GM18861 (cell line): Measurements from ENCODE around the gene CTRB2.
"Not testable (repeated sequence)": the region's sequence is repeated elsewhere in the genome, so short reads cannot be mapped to it uniquely, and the experiment has no call there.

Source experiments
- ATAC-seq: cut with Tn5 transposase; IDR thresholded peaks from one replicate; pipeline ENCODE4 v1.9.1; 2021; ENCODE audit not compliant: unreplicated experiment

Gene CTRB2

DNA sequence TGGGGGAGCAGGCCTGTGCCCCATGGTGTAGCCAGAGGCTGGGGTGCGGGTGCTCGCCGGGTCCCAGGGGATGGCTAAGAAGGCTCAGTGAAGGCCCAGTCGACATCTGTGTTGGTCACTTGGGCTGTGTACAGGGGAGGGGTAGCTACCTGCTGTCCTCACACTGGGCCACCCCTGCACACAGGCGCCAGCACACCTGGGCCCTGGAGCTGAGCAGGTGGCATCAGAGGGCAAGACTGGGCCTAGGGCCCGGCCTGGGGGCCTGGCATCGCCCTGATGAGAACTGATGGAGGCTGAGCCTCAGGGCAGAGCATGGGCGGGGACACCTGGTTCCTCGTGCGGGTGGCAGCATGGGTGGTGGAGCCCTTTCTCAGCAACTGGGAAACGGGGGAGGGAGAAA, 870 bp upstream of the CTRB2 start:
- no peak for ATAC-seq

DNA sequence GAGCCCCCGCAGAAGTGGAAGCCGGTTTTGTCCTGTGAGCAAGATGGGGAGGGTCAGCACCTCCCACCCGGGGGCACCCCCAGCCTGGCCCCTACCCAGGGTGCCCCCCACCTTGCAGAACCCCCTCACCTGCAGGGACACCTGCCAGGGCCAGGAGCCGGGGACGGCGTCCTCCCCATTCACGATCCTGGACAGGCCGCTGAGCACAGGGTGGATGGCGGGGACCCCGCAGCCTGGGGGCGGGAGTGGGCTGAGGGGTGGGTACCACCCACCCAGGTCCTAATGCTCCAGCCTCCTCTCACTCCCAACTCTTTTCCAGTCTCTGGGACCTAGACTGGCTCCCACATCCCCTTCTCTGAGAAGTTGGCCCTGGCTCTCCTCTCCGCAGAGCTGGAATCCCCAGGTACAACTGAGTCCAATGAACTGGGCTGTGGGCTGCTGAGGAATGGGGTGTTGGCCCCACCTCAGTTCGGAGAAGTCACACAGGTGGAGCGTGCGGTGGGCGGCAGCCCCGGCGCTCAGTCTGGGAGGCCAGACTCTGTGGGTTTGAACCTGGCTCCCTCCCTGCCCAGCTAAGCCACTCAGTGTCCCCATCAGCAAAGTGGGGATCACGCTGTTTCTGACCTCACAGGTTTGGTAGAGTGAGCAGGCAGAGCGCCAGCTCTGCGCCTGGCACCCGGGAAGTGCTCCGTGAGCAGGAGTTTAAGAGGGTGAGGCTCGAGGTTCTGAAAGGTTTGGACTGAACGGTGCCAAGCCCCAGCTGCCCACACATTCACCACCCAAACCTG, 806 bp downstream of the CTRB2 start:
- not testable (repeated sequence) for ATAC-seq

DNA sequence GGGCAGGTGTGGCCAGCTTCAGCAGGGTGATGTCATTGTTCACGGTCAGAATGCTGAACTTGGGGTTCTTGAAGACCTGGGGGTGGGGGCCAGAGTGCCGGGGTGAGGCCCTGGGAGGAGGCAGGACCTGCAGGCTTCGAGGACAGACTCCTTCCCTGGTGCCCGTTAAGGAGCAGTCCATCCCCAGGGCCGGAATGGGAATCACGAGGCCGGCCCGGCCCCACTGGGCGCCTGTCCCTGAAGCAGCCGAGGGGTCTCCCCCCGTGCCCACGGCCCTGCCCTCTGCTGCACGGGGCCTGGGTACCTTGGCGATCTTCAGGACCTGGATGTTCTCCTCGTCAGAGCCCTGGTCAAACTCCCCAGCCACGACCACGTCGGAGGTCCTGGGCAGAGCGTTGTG, 1.5 kb downstream of the CTRB2 start:
- ATAC-seq = not testable (repeated sequence)

- ATAC-seq = not testable (repeated sequence)
Observed at GRCh38 chr16:75204905-75205304, 2.1 kb downstream of the CTRB2 start.

- no peak for ATAC-seq
Observed at GRCh38 chr16:75204410-75204758, 2.6 kb downstream of the CTRB2 start.

DNA sequence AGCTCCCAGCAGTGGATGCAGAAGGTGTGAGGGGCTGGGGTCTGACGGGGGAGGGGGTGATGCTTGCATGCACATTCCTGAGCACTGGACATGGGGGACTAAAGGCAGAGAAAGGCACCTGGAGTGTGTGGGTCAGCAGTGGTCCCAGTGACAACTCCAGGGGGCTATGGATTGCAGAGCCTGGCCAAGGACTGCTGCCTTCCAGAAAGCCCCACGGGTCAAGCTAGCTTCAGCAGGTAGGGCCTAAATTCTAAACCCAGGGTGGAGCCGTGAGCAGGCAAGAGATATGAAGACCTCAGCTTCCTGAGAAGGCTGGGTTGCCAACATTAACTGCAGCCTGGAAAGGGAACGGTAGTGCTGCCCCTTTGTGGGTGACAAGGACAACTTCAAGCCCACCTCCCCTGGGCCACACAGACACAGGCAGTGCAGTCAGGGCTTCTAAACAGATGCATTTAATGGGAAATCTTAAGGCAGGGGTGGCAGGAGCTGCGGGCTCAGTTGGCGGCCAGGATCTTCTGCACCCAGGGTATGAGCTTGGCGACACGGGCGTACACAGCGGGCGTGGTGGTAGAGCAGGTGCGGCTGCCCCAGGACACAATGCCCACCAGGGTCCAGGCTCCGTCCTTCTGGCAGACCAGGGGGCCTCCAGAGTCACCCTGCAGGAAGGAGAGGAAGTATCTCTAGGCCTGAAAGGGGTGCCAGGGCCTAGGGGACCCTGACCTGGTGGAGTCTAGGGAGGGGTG, 3.1 kb downstream of the CTRB2 start:
- ATAC-seq = no peak

DNA sequence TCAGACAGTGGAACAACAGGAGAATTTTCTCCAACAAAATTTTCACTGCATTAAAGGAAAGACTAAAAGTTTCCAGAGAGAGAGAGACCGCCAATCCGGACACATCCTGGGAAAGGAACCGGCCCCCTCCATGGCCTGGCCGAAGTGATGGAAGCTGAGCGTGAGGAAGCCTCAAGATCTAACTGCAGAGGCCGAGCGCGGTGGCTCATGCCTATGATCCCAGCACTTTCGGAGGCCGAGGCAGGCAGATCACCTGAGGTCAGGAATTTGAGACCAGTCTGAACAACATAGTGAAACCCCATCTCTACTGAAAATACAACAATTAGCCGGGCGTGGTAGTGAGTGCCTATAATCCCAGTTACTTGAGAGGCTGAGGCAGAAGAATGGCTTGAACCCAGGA, 3.9 kb downstream of the CTRB2 start:
- ATAC-seq = no peak

- ATAC-seq = no peak
Observed at GRCh38 chr16:75202069-75202590, 4.8 kb downstream of the CTRB2 start.

DNA sequence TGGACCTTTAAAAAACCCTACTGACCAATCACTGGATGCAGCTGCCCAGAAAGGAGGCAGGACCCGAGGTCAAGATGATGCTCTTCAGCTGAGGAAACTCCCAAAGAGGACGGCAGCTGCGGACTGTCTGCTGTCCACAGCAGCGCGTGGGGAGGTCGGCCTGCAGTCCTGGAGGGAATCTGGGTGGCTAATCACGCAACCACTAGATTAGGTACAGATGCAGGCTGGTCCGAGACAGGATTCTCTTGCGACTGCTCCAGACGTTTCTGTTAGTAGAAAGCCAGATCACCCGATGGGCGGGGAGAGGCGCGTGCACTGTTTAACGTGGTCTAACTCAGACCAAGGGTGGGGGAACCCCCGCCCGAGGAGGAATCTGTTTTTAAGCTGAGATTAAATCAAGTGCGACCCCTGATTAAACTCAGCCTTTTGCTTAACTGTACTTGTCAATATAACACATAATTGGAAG, 8.8 kb downstream of the CTRB2 start:
- ATAC-seq = no peak

DNA sequence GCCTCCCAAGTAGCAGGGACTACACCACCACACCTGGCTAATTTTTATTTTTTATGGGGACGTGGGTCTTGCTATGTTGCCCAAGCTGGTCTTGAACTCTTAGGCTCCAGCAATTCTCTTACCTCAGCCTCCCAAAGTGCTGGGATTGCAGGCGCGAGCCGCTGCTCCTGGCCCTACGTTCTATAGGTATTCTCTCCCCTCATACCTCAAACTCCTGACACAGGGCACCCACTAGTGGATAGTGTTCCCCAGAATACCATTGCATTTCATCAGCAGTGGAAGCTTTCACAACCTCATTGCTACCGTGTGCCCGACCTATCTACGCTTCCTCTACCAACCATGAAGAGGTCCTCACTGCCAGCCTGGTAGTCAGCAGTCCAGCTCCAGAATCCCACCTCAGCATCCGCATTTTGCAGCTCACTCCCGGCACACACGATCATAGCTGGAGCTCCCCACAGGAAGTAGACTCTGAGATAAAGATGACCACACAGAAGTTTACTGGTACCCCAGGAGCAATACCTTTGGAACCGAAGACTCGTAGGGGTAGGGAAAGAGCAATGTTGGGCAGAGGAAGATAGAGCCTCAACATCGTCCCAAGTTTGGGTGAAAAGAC, 9.3 kb downstream of the CTRB2 start:
- no peak for ATAC-seq

DNA sequence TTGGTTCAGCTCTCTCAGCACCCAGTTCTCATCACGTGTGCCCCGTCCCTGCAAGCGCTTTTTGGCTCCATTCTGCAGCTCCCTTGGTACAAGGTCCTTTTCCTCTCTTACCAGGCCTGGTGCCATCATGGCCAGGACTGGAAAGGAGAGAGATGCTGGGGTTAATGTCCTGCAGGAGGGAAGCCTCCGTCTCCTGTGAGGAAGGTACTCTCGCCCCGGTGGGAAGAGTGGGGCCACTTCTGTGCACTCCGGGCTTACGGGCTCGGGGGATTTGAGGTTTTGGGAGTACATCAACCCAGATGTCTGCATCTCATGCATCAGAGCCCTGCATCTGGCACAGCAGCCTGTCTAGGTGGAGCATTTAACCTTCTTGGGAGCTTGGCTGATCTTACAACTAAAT, 10.1 kb downstream of the CTRB2 start:
- ATAC-seq = no peak

DNA sequence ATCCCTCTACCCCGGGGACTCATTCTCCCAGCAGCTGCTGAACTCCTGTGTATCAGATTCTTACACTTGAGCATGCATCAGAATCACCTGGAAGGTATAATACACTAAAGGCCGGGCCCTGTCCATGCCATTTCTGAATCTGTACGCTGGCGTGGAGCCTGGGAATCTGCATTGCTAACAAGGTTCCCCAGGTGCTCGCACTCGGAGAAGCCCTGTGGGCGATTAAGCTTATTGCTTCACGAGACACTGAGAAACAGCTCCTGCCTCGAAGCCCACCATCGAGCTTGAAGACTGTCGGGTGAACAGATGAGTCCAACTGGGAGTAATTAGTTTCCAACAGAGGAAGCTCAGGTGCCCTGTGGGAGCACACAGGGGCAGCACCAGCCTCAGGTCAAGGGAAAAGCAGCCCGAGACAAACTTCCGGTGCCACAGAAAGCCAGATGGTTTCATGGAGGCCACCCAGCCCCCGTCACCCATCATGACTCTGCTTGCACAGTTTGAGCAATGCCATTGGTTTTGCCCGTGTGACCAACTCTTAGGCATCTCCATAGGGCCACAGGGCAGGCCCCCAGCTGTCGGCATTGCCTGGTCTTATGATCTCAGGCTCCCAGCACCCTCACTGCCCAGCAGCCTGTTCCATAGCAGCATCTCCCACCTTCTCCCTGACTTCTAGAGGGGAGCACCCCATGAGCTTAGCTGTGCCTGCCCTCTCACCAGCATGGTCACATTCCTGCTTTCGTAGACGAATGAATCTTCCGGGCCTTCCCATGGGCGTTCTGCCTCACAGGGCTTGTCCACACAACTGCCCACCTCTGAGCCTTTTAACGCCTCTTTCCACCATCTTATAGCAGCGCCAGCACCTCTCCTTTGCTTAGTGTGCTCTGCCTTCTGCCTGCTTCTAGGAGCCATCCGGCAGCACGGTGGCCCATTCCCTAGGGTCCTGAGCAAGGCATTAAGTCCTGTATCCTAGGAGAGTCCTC, 10.9 kb downstream of the CTRB2 start:
- ATAC-seq = no peak

- ATAC-seq = no peak
Observed at GRCh38 chr16:75193730-75194444, 13.1 kb downstream of the CTRB2 start.

GRCh38 chr16:75193265-75193650, 13.7 kb downstream of the CTRB2 start:
- no peak for ATAC-seq

DNA sequence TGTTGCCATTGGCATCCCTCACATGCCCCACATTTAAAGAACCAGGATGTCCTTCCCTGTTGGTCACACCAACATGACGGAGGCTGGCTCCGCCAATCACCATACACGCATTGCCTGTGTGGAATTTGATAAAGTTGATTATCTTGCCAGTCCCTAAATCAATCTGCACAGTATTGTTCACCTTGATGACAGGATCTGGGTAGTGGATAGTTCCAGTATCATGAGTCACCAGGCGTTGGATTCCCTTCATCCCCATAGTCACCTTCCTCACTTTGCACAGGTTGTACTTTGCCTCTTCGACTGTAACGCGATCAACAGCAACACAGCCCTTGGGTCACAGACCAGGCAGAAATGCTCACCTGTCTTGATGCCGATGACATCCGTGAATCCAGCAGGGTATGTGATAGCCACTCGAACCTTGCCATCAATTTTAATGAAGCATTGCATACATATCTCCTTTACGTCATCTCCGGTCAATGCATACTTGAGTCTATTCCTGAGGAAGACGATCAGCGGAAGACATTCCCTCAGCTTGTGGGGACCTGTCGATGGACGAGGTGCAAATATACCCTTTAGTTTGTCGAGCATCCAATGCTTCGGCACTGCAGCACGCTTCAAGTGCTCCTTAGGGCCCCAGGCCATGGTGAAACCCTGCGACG, 14.2 kb downstream of the CTRB2 start:
- no peak for ATAC-seq

DNA sequence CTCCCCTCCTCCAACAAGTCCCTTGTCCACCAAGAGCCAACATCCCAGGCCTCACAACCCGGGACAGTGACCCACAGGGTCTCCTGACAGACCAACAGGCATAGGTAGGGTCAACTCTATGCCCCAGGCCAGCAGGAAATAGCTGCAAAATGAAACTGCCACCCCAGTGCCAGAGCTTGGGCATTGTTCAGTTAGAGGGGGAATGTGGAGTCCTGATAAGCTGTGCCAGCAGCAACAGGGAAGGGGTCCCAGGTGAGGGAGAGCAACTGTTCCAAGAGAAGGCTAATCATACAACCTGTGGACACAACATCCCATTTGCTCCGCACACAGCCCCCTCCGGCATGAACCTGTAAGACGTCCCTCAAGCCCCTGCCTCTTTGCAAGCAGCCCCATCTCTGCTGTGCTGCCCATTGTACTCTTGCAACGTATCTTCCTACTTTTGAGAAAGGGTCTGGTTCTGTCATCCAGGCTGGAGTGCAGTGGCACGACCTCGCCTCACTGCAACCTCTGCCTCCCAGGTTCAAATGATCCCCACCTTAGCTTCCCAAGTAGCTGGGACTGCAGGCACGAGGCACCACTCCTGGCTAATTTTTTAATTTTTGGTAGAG, 17.2 kb downstream of the CTRB2 start:
- ATAC-seq = no peak

- no peak for ATAC-seq
Observed at GRCh38 chr16:75188832-75189477, 18.0 kb downstream of the CTRB2 start.

DNA sequence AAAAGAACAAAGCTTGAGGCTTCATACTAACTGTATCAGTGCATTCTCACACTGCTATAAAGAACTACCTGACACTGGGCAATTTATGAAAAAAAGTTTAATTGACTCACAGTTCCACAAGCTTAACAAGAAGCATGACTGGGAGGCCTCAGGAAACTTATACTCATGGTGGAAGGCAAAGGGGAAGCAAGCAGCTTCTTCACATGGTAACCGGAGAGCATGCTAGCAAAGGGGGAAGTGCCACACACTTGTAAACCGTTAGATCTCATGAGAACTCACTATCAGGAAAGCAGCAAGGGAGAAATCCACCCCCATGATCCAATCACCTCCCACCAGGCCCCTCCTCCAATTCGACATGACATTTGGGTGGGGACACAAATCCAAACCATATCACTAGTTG, 25.3 kb downstream of the CTRB2 start:
- ATAC-seq = no peak

DNA sequence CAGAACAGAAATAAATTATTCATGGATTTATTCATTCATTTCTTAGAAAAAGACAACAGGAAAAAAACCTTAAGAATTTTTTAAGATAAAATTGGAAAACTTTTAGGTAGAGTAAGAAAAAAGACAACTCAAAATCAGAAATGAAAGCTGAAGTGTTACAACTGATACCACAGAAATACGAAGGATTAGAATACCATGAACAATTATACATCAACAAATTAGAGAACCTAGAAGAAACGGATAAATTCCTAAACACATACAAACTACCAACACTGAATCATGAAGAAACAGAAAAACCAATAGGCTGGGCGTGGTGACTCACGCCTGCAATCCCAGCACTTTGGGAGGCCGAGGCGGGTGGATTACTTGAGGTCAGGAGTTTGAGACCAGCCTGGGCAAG, 27.8 kb downstream of the CTRB2 start:
- ATAC-seq = no peak
